Mucosa of descending colon (tissue), 3 donors: ENCODE measurements around the gene ZNF563. TPM values are rescaled to one million over a fixed set of nuclear protein-coding genes. Genes with fewer than 3 reads are reported as not detected.
"Not testable (repeated sequence)": the region's sequence is repeated elsewhere in the genome, so short reads cannot be mapped to it uniquely, and the experiment has no call there.

Experiments
- ATAC-seq: fragments of 200-7000 bp; cut with Tn5 transposase; one replicate; pipeline ENCODE4 v1.9.1; 2020; ENCODE audit warnings: mild to moderate bottlenecking, moderate library complexity
- DNase-seq, 3 donors: peaks; one replicate each; pipeline ENCODE4 v3.0.0-alpha.2; 2020
- H3K36me3 ChIP-seq: fragments of 200-600 bp; one replicate; pipeline ENCODE4 v1.8.0; 2021; ENCODE audit warnings: low read depth, mild to moderate bottlenecking
- H3K4me1 ChIP-seq: fragments of 200-600 bp; one replicate; pipeline ENCODE4 v1.8.0; 2021; ENCODE audit warnings: low read depth, mild to moderate bottlenecking
- H3K4me3 ChIP-seq: fragments of 200-600 bp; one replicate; pipeline ENCODE4 v1.8.0; 2021; ENCODE audit warnings: mild to moderate bottlenecking
- H3K9me3 ChIP-seq: fragments of 200-600 bp; one replicate; pipeline ENCODE4 v1.8.0; 2021; ENCODE audit warnings: mild to moderate bottlenecking
- intact Hi-C, 2 donors: fragments of 100-400 bp; cut with DNase I in 1 of 2; cut with micrococcal nuclease in 1 of 2; formaldehyde crosslinking; loops; one replicate each; pipeline versions ENCODE4 v1.11.0 to v1.11.1; 2022; cut with DNase I, micrococcal nuclease
- total RNA-seq, 3 donors: library from RNA; stranded (reverse); fragmentation: NEBNext Ultra II Directional in 2 of 3; extraction: Animal tissue kit (Norgen Biotek cat#: 25700) in 2 of 3; gene quantifications; one replicate each; pipeline versions ENCODE4 v1.2.1 to v1.2.4, GENCODE V29; 2021 to 2023
- TF ChIP-seq, protein P1 (sequence below): fragments of 200-600 bp; IDR thresholded peaks from one replicate; pipeline ENCODE4 v1.8.0; 2022; ENCODE audit warnings: antibody characterized with exemption, mild to moderate bottlenecking
- donor health status: DM: no; HTN: no; CAD: no; lungs with moderate emphysema.
- donor health status: DM: no; HTN: no; CAD: no.
- donor health status: DM: no; HTN: yes; CAD: no.

Gene ZNF563
- total RNA-seq, 3 donors from 2014 or later: 2.7 to 4.1 (median 4.0) TPM

DNA sequence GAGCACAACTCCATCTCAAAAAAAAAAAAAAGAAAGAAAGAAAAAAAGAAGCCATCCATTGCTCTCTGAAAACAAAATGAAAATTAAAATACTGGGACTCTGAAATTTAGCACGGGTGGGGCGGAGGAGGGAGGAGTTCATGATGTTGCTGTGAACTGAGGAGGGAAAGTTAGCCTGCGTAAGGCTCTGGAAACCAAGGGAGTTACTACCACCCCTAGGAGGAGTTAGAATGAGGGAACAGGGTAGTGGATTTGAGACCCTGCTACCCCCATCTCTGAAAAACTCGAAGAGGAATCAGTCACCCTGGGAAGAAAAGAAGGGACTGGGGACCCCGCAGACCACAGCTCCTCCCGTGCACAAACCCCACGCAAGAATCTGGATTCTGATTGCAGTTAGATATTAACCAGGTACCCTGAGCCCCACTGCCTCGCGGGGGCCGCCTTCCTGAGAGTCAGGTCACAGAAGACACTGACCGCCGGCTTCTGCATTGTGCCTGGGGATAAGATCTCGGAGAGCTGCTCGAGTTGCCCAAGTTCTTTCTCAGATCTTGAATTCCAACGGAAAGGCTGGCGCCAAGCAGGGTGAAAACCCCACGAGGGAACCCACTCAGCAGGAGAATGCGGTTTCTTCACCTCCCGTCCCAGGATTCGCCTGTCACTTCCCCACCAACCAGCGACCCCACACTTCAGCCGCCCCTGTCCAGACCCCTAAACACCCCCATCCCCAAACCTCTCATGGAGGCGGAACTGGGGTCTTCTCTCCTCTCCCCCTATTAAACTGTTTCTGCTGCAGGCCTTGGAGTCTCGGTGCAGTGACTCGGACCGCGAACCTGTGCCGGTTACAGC lies 31.2 kb upstream of the ZNF563 start:
- TF ChIP-seq, protein P1, sequence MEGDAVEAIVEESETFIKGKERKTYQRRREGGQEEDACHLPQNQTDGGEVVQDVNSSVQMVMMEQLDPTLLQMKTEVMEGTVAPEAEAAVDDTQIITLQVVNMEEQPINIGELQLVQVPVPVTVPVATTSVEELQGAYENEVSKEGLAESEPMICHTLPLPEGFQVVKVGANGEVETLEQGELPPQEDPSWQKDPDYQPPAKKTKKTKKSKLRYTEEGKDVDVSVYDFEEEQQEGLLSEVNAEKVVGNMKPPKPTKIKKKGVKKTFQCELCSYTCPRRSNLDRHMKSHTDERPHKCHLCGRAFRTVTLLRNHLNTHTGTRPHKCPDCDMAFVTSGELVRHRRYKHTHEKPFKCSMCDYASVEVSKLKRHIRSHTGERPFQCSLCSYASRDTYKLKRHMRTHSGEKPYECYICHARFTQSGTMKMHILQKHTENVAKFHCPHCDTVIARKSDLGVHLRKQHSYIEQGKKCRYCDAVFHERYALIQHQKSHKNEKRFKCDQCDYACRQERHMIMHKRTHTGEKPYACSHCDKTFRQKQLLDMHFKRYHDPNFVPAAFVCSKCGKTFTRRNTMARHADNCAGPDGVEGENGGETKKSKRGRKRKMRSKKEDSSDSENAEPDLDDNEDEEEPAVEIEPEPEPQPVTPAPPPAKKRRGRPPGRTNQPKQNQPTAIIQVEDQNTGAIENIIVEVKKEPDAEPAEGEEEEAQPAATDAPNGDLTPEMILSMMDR: no peak
- Histone ChIP-seq H3K9me3 (no peaks in the 10 kb centered on the region), H3K36me3 (no peaks in the 10 kb centered on the region), H3K4me3 (peak overlapping the region; percentile 52), H3K4me1 (peaks cover 7% of the 10 kb centered on the region)
- intact Hi-C loops: no loop called here
- DNase-seq: peak in 1 of 3 donors; percentile 20
- no peak for ATAC-seq

DNA sequence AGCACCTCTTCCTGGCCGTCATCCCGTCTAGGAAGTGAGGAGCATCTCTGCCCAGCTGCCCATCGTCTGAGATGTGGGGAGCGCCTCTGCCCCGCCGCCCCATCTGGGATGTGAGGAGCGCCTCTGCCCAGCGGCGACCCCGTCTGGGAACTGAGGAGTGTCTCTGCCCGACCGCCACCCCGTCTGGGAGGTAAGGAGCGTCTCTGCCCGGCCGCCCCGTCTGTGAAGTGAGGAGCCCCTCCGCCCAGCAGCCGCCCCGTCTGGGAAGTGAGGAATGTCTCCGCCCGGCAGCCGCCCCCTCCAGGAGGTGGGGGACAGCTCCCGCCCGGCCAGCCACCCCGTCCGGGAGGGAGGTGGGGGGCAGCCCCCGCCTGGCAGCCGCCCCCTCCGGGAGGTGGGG lies 28.8 kb upstream of the ZNF563 start:
- H3K4me1 ChIP-seq, H3K4me3 ChIP-seq, DNase-seq, intact Hi-C loops, ATAC-seq, H3K36me3 ChIP-seq, H3K9me3 ChIP-seq: not testable (repeated sequence)

DNA sequence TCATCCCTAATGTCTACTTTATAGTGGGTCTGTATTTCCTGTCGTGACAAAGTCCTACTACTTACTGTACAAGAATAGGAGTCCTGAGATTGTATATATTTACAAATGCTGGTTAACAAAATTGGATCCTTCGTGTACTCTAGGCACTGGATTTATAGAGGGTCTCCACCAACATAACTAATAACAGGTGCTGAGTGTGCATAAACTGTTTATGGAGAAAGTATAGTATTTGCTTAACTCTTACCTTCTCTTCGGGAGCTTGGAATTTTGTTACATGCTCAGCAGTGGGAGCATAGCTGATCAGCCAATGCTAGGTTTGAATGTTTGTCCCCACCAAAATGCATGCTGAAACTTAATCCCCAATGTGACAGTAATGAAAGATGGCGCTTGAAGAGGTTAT lies 19.9 kb upstream of the ZNF563 start:
- Histone ChIP-seq H3K4me1 (no peaks in the 10 kb centered on the region), H3K36me3 (no peaks in the 10 kb centered on the region), H3K4me3 (no peak overlapping the region), H3K9me3 (peaks cover 72% of the 10 kb centered on the region)
- intact Hi-C loops: no loop called here
- ATAC-seq (no peak), DNase-seq (no peak)
- TF ChIP-seq, protein P1: no peak

DNA sequence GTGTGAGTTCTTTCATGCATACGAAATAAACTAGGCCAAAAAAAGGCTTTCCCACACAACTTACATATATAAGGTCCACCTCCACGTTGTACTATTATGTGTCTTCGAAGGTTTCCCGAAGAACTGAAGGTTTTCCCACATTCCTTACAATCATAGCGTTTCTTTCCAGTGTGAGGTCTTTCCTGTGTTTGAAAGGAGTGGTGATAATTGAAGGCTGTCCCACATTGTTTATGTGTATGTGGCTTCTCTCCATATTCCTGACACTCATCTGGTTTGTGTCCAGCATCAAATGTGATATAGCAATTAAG lies 17.4 kb upstream of the ZNF563 start:
- H3K9me3 ChIP-seq: peaks cover 93% of the 10 kb centered on the region
- DNase-seq (no peak), ATAC-seq (no peak)
- no peak overlapping the region for H3K4me3 ChIP-seq
- intact Hi-C loops: no loop called here
- TF ChIP-seq, protein P1: no peak
- no peaks in the 10 kb centered on the region for H3K4me1 ChIP-seq
- no peaks in the 10 kb centered on the region for H3K36me3 ChIP-seq

DNA sequence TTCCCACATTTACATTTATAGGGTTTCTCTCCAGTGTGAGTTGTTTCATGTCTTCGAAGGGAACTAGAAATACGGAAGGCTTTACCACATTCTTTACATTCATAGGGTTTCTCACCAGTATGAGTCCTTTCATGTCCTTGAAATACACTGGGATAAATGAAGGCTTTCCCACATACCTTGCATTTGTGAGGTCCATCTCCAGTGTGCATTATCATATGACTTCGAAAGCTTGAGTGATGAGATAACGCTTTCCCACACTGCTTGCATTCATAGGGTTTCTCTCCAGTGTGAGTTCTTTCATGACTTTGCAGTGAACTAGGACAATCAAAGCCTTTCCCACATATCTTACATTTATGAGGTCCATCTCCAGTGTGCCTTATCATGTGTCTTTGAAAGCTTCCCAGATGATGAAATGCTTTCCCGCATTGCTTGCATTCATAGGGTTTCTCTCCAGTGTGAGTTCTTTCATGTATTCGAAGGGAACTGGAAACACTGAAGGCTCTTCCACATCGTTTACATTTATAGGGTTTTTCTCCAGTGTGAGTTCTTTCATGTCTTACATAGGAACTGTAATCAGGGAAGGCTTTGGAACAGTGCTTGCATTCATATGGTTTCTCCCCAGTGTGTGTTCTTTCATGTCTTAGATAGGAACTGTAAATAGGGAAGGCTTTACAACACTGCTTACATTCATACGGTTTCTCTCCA lies 16.9 kb upstream of the ZNF563 start:
- Histone ChIP-seq H3K4me1 (no peaks in the 10 kb centered on the region), H3K36me3 (no peaks in the 10 kb centered on the region), H3K9me3 (peaks cover 93% of the 10 kb centered on the region), H3K4me3 (no peak overlapping the region)
- no peak for DNase-seq
- intact Hi-C loops: no loop called here
- TF ChIP-seq, protein P1: no peak
- no peak for ATAC-seq

DNA sequence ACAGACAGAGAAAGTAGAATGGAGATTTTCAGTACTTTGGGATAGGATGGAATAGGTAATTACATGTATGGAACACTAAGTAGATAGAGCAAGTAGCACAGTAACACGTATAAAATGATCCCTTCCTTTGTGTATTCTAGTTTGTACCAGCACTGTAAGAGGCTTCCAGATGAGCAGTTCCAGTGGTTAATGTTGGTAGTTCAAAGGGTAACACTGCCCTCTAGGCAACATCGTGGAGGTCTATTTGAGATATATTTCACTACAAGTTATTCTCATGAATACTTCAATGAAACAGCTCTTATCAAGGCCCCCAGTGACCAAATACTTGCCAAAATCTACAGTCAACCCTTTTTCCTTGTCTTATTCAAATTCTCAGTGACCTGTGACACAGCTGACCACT lies 13.5 kb upstream of the ZNF563 start:
- Histone ChIP-seq H3K9me3 (peaks cover 74% of the 10 kb centered on the region), H3K4me1 (no peaks in the 10 kb centered on the region), H3K4me3 (no peak overlapping the region), H3K36me3 (no peaks in the 10 kb centered on the region)
- TF ChIP-seq, protein P1: no peak
- intact Hi-C loops: no loop called here
- ATAC-seq: peak; percentile 34
- peak in 1 of 3 donors; percentile 23 for DNase-seq
